Progenitor cell of endocrine pancreas (in vitro differentiated cells): ENCODE results near the gene DTWD2. TPM values are rescaled to one million over a fixed set of nuclear protein-coding genes. Genes with fewer than 3 reads are reported as not detected.
A peak's percentile ranks its signal among the peaks of the same experiment; 100 is the strongest.
"Not testable (repeated sequence)": the region's sequence is repeated elsewhere in the genome, so short reads cannot be mapped to it uniquely, and the experiment has no call there.

Source experiments
- DNase-seq: peaks from one replicate; pipeline ENCODE4 v3.0.0; 2021; ENCODE audit warnings: low spot score; ENCODE audit not compliant: unreplicated experiment
- H3K27ac Mint-ChIP-seq: 2 replicates; pipeline ENCODE4 v1.8.0; 2021; ENCODE audit warnings: mild to moderate bottlenecking, moderate library complexity, mixed read lengths
- H3K27me3 Mint-ChIP-seq: 2 replicates; pipeline ENCODE4 v1.8.0; 2021; ENCODE audit warnings: mixed read lengths
- H3K36me3 Mint-ChIP-seq: 2 replicates; pipeline ENCODE4 v1.8.0; 2022; ENCODE audit warnings: mixed read lengths; ENCODE audit not compliant: insufficient read depth
- H3K4me1 Mint-ChIP-seq: 2 replicates; pipeline ENCODE4 v1.8.0; 2021; ENCODE audit warnings: low read depth, mixed read lengths
- H3K4me3 Mint-ChIP-seq: 2 replicates; pipeline ENCODE4 v1.8.0; 2021; ENCODE audit warnings: low read depth, mild to moderate bottlenecking, moderate library complexity, mixed read lengths
- H3K9me3 Mint-ChIP-seq: 2 replicates; pipeline ENCODE4 v1.8.0; 2021; ENCODE audit warnings: low read depth, mixed read lengths
- CTCF ChIP-seq: fragments of 200-600 bp; sonication (generic); IDR thresholded peaks from one replicate; pipeline ENCODE4 v1.5.0; 2021; ENCODE audit warnings: antibody characterized with exemption, mild to moderate bottlenecking; ENCODE audit not compliant: unreplicated experiment
- total RNA-seq: library from RNA; stranded (reverse); gene quantifications from 2 replicates; pipeline ENCODE4 v1.2.1, GENCODE V29; 2021

The DTWD2 gene
- total RNA-seq, 1 donor from 2014 or later: 7.7 TPM

GRCh38 chr5:119016125-119016774 is 27.9 kb upstream of the DTWD2 start:
- peaks cover 8% of the 10 kb centered on the region for H3K9me3 Mint-ChIP-seq
- DNase-seq: no peak

GRCh38 chr5:119011186-119011585 is 22.8 kb upstream of the DTWD2 start:
- H3K4me3 Mint-ChIP-seq: no peak overlapping the region
- H3K9me3 Mint-ChIP-seq: peaks cover 18% of the 10 kb centered on the region
- TF ChIP-seq CTCF: no peak
- peaks cover 3% of the 10 kb centered on the region for H3K36me3 Mint-ChIP-seq
- no peak for DNase-seq
- H3K27me3 Mint-ChIP-seq: no peaks in the 10 kb centered on the region
- peaks cover 15% of the 10 kb centered on the region for H3K4me1 Mint-ChIP-seq
- no peak overlapping the region for H3K27ac Mint-ChIP-seq

More at GRCh38 chr5:119016125-119016774, 27.9 kb upstream of the DTWD2 start:
- Mint-ChIP-seq H3K4me3 (no peak overlapping the region), H3K27ac (no peak overlapping the region), H3K27me3 (no peaks in the 10 kb centered on the region), H3K36me3 (peaks cover 3% of the 10 kb centered on the region), H3K4me1 (peaks cover 5% of the 10 kb centered on the region)
- no peak for TF ChIP-seq CTCF

GRCh38 chr5:119010206-119010605 is 21.9 kb upstream of the DTWD2 start:
- Mint-ChIP-seq H3K27me3 (no peaks in the 10 kb centered on the region), H3K9me3 (peaks cover 18% of the 10 kb centered on the region), H3K27ac (no peak overlapping the region), H3K4me3 (no peak overlapping the region), H3K4me1 (peaks cover 15% of the 10 kb centered on the region), H3K36me3 (peaks cover 3% of the 10 kb centered on the region)
- no peak for TF ChIP-seq CTCF
- DNase-seq: no peak

GRCh38 chr5:119009131-119009530 is 20.8 kb upstream of the DTWD2 start:
- Mint-ChIP-seq H3K36me3 (peaks cover 3% of the 10 kb centered on the region), H3K9me3 (peaks cover 18% of the 10 kb centered on the region), H3K27ac (peak overlapping the region; percentile 76), H3K27me3 (no peaks in the 10 kb centered on the region), H3K4me3 (peak overlapping the region; percentile 44), H3K4me1 (peaks cover 15% of the 10 kb centered on the region)
- no peak for TF ChIP-seq CTCF
- no peak for DNase-seq

GRCh38 chr5:118999696-119000095 is 11.3 kb upstream of the DTWD2 start:
- TF ChIP-seq CTCF: no peak
- no peaks in the 10 kb centered on the region for H3K4me1 Mint-ChIP-seq
- no peak for DNase-seq
- peaks cover 40% of the 10 kb centered on the region for H3K9me3 Mint-ChIP-seq
- no peaks in the 10 kb centered on the region for H3K27me3 Mint-ChIP-seq
- H3K4me3 Mint-ChIP-seq: no peak overlapping the region
- H3K27ac Mint-ChIP-seq: no peak overlapping the region
- peaks cover 16% of the 10 kb centered on the region for H3K36me3 Mint-ChIP-seq

- H3K9me3 Mint-ChIP-seq: peaks cover 40% of the 10 kb centered on the region
- not testable (repeated sequence) for H3K27me3 Mint-ChIP-seq, H3K27ac Mint-ChIP-seq, DNase-seq, H3K4me3 Mint-ChIP-seq, H3K4me1 Mint-ChIP-seq
- peaks cover 16% of the 10 kb centered on the region for H3K36me3 Mint-ChIP-seq
These were observed 10.5 kb upstream of the DTWD2 start for GRCh38 chr5:118998861-118999260.
